Lung (tissue), 12 donors: ENCODE results near the gene ADAP1. TPM values are rescaled to one million over a fixed set of nuclear protein-coding genes. Genes with fewer than 3 reads are reported as not detected.

Source experiments
- ATAC-seq: fragments of 200-7000 bp; cut with Tn5 transposase; one replicate; pipeline ENCODE4 v1.9.1; 2020; ENCODE audit warnings: moderate number of reproducible peaks; ENCODE audit not compliant: insufficient read depth, low FRiP score
- DNase-seq, 3 donors: peaks; one replicate each; pipeline ENCODE4 v3.0.0-alpha.2; 2013 to 2017
- H3K27ac ChIP-seq, 2 donors: one replicate each; pipeline ENCODE4 v1.5.1; 2013; ENCODE audit warnings: mild to moderate bottlenecking in 2 of 2, moderate library complexity in 2 of 2, control low read depth in 1 of 2, inconsistent platforms in 1 of 2, low read depth in 1 of 2, low read length in 1 of 2
- H3K27me3 ChIP-seq, 3 donors: one replicate each; pipeline ENCODE4 v1.5.1; 2013; ENCODE audit warnings: low read length in 2 of 3; ENCODE audit not compliant: control insufficient read depth in 3 of 3, insufficient read depth in 3 of 3
- H3K36me3 ChIP-seq, 4 donors: one replicate each; pipeline ENCODE4 v1.5.1; 2013; ENCODE audit warnings: low read length in 4 of 4, mild to moderate bottlenecking in 1 of 4, moderate library complexity in 1 of 4; ENCODE audit not compliant: control insufficient read depth in 4 of 4, insufficient read depth in 4 of 4
- H3K4me1 ChIP-seq, 5 donors: one replicate each; pipeline ENCODE4 v1.5.1; 2013; ENCODE audit warnings: low read length in 5 of 5, mild to moderate bottlenecking in 2 of 5, moderate library complexity in 1 of 5; ENCODE audit not compliant: control insufficient read depth in 5 of 5, insufficient read depth in 5 of 5
- H3K4me3 ChIP-seq: one replicate; pipeline ENCODE4 v1.5.1; 2013; ENCODE audit warnings: mild to moderate bottlenecking, control low read depth, moderate library complexity
- H3K9ac ChIP-seq, 2 donors: one replicate each; pipeline ENCODE4 v1.5.1; 2013; ENCODE audit warnings: low read length in 2 of 2, control low read depth in 1 of 2; ENCODE audit not compliant: insufficient read depth in 1 of 2
- H3K9me3 ChIP-seq, 4 donors: one replicate each; pipeline ENCODE4 v1.5.1; 2013; ENCODE audit warnings: low read length in 3 of 4, mild to moderate bottlenecking in 1 of 4, moderate library complexity in 1 of 4; ENCODE audit not compliant: control insufficient read depth in 4 of 4, insufficient read depth in 3 of 4
- CTCF ChIP-seq: IDR thresholded peaks from 2 replicates; pipeline ENCODE4 v1.5.1; 2012; ENCODE audit warnings: mild to moderate bottlenecking; ENCODE audit errors: control extremely low read depth, extremely low read depth
- WGBS, 2 donors: extraction: QIAGEN DNeasy Blood & Tissue Kit; methylation state at CpG; one replicate each; pipeline ENCODE4 v1.1.7; 2013; 5-methylcytosine and 5-hydroxymethylcytosine counted together
- polyA plus RNA-seq, 2 donors: library from polyadenylated mRNA; stranded (reverse); fragments of 200-250 nt; gene quantifications; one replicate each; pipeline ENCODE4 v1.2.1, GENCODE V29; 2013
- total RNA-seq, 2 donors: library from RNA; depleted of rRNA in 1 of 2; stranded (reverse); fragments of >200 nt in 1 of 2; gene quantifications; one replicate each; pipeline ENCODE4 v1.2.1, GENCODE V29; 2014 to 2021
- donor health status: control.
- donor health status: control.
- donor health status: Bipolar disorder and iron deficiency.
- donor health status: healthy.
- donor health status: DM: yes; HTN: yes; CAD: no.

ADAP1 gene
- total and polyA plus RNA-seq, 4 donors: 11.5 to 39.0 (median 32.6) TPM

GRCh38 chr7:956031-956430 lies 1.6 kb upstream of the ADAP1 start:
- H3K27me3 ChIP-seq: peaks cover 0 to 19% (median 0%) of the 10 kb centered on the region in 3 donors
- no peak for DNase-seq
- no peak for ATAC-seq

GRCh38 chr7:953547-954327 lies 743 bp downstream of the ADAP1 start:
- DNase-seq (peak; percentile 43 to 49 (median 45)), ATAC-seq (peak; percentile 64)
- Histone ChIP-seq H3K9ac (no peak overlapping the region), H3K27ac (peak overlapping the region in 1 of 2 donors; percentile 41), H3K4me3 (peak overlapping the region; percentile 33), H3K27me3 (peaks cover 0 to 15% (median 0%) of the 10 kb centered on the region in 3 donors), H3K36me3 (peaks cover 0 to 1% (median 0%) of the 10 kb centered on the region in 4 donors), H3K4me1 (peaks cover 0 to 8% (median 0%) of the 10 kb centered on the region in 5 donors), H3K9me3 (no peaks in the 10 kb centered on the region)
- 3 to 9% methylated on average over 39 to 78 of the region's 78 CpGs for WGBS, 2 donors
- TF ChIP-seq CTCF: no peak

More at GRCh38 chr7:956031-956430, 1.6 kb upstream of the ADAP1 start:
- H3K4me1 ChIP-seq: peaks cover 0 to 8% (median 0%) of the 10 kb centered on the region in 5 donors
- TF ChIP-seq CTCF: no peak
- H3K27ac ChIP-seq: no peak overlapping the region
- H3K4me3 ChIP-seq: no peak overlapping the region
- H3K36me3 ChIP-seq: no peaks in the 10 kb centered on the region
- no peak overlapping the region for H3K9ac ChIP-seq
- H3K9me3 ChIP-seq: no peaks in the 10 kb centered on the region
- 90 to 96% methylated on average over 10 of the region's 10 CpGs for WGBS, 2 donors

DNA sequence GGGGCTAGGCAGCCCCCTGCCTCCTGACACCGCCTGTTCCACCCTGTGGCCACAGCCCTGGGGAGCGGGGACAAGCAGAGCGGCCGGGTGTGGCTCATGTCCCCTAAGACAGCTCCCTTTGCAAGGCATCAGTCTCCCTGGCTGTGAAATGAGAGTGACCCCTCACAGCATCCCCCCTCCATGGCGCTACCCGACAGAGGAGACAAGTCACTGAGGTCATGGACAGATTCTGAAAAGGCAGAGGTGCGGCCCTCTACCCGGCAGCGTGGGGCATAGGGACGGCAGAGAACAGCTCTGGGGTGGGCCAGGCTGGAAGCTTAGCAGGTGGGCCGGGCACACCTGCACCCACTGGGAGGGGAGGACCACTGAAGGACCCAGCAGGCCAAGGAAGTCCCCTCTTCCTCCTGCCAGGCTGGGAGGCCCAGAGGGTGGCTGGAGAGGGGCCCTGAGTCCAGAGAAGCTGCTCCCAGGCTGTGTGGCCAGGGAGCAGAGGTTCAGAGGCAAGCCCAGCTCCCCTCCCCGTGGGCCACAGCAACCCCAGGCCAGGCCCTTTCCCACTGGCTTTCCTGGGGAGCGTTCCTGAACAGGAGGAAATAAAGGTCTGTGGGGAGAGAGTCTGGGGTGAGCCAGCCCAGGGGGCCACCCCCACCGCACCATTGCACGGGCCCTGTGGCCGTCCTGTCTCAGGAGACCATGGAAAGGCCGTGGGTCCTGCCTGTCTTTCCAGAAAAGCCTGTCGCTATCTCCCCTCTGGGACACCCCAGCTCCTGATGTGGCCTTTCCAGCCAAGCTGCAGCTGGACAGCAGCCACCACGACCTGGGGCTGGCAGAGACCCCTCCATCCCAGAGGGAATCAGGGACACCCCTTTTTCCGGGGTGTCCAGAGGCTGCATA lies 1.7 kb downstream of the ADAP1 start:
- H3K4me3 ChIP-seq: no peak overlapping the region
- H3K27ac ChIP-seq: no peak overlapping the region
- WGBS, 2 donors: 79 to 88% methylated on average over 19 to 20 of the region's 20 CpGs
- H3K27me3 ChIP-seq: peaks cover 0 to 15% (median 0%) of the 10 kb centered on the region in 3 donors
- no peak for TF ChIP-seq CTCF
- ATAC-seq (no peak), DNase-seq (no peak)
- H3K9ac ChIP-seq: no peak overlapping the region
- no peaks in the 10 kb centered on the region for H3K9me3 ChIP-seq
- peaks cover 0 to 1% (median 0%) of the 10 kb centered on the region in 4 donors for H3K36me3 ChIP-seq
- peaks cover 0 to 8% (median 0%) of the 10 kb centered on the region in 5 donors for H3K4me1 ChIP-seq
